Measurements from ENCODE around the gene GLCE.

The GLCE gene

GRCh38 chr15:69215314-69216035, 55.0 kb downstream of the GLCE start:
- Mint-ChIP-seq H3K9me3 (peaks cover 7% of the 10 kb centered on the region), H3K4me1 (no peaks in the 10 kb centered on the region), H3K27me3 (ENCODE audit: low read depth, poor library complexity) (peaks cover 4% of the 10 kb centered on the region), H3K27ac (no peak overlapping the region), H3K36me3 (ENCODE audit: low read depth) (peaks cover 8% of the 10 kb centered on the region), H3K4me3 (no peak overlapping the region)
- no peak for DNase-seq
- no peak for TF ChIP-seq CTCF (IDR thresholded peaks at IDR 0.05)

- Mint-ChIP-seq H3K27me3 (ENCODE audit: low read depth, poor library complexity) (peaks cover 4% of the 10 kb centered on the region), H3K9me3 (peaks cover 20% of the 10 kb centered on the region), H3K36me3 (ENCODE audit: low read depth) (peaks cover 22% of the 10 kb centered on the region), H3K4me1 (no peaks in the 10 kb centered on the region), H3K4me3 (no peak overlapping the region), H3K27ac (no peak overlapping the region)
- TF ChIP-seq CTCF (IDR thresholded peaks at IDR 0.05) = no peak
- no peak for DNase-seq
Measured at GRCh38 chr15:69217381-69217780, 56.9 kb downstream of the GLCE start.

- H3K36me3 Mint-ChIP-seq (ENCODE audit: low read depth) = peaks cover 45% of the 10 kb centered on the region
- no peaks in the 10 kb centered on the region for H3K4me1 Mint-ChIP-seq
- H3K9me3 Mint-ChIP-seq = peaks cover 43% of the 10 kb centered on the region
- no peak for TF ChIP-seq CTCF (IDR thresholded peaks at IDR 0.05)
- no peaks in the 10 kb centered on the region for H3K27me3 Mint-ChIP-seq (ENCODE audit: low read depth, poor library complexity)
- H3K27ac Mint-ChIP-seq = no peak overlapping the region
- no peak overlapping the region for H3K4me3 Mint-ChIP-seq
- DNase-seq = no peak
Measured at GRCh38 chr15:69219690-69220089, 59.3 kb downstream of the GLCE start.

- Mint-ChIP-seq H3K36me3 (ENCODE audit: low read depth) (peaks cover 45% of the 10 kb centered on the region), H3K4me1 (no peaks in the 10 kb centered on the region), H3K27ac (no peak overlapping the region), H3K4me3 (no peak overlapping the region), H3K27me3 (ENCODE audit: low read depth, poor library complexity) (no peaks in the 10 kb centered on the region), H3K9me3 (peaks cover 43% of the 10 kb centered on the region)
- DNase-seq = no peak
- TF ChIP-seq CTCF (IDR thresholded peaks at IDR 0.05) = no peak
Measured at GRCh38 chr15:69222002-69222474, 61.6 kb downstream of the GLCE start.

- Mint-ChIP-seq H3K9me3 (peaks cover 43% of the 10 kb centered on the region), H3K36me3 (ENCODE audit: low read depth) (peaks cover 47% of the 10 kb centered on the region), H3K4me1 (no peaks in the 10 kb centered on the region), H3K4me3 (no peak overlapping the region), H3K27ac (no peak overlapping the region), H3K27me3 (ENCODE audit: low read depth, poor library complexity) (no peaks in the 10 kb centered on the region)
- DNase-seq = no peak
- no peak for TF ChIP-seq CTCF (IDR thresholded peaks at IDR 0.05)
Measured at GRCh38 chr15:69223083-69223813, 62.8 kb downstream of the GLCE start.
